Measurements from ENCODE around the gene DUSP28.

The DUSP28 gene

GRCh38 chr2:240574386-240575100 is 14.4 kb downstream of the DUSP28 start:
- DNase-seq (ENCODE audit: low read depth) = no peak
- no peak for TF ChIP-seq CTCF (IDR thresholded peaks at IDR 0.05; ENCODE audit: insufficient read depth, low read depth, low read length, missing control alignments)
- H3K4me3 ChIP-seq (ENCODE audit: low read length) = no peak overlapping the region

GRCh38 chr2:240575101-240575965 is 15.2 kb downstream of the DUSP28 start:
- no peak overlapping the region for H3K4me3 ChIP-seq (ENCODE audit: low read length)
- TF ChIP-seq CTCF (IDR thresholded peaks at IDR 0.05; ENCODE audit: insufficient read depth, low read depth, low read length, missing control alignments) = no peak

GRCh38 chr2:240576036-240576435 is 15.9 kb downstream of the DUSP28 start:
- no peak for DNase-seq (ENCODE audit: low read depth)
- H3K4me3 ChIP-seq (ENCODE audit: low read length) = no peak overlapping the region
- TF ChIP-seq CTCF (IDR thresholded peaks at IDR 0.05; ENCODE audit: insufficient read depth, low read depth, low read length, missing control alignments) = no peak

More at GRCh38 chr2:240575101-240575965, 15.2 kb downstream of the DUSP28 start:
- no peak for DNase-seq (ENCODE audit: low read depth)

- no peak overlapping the region for H3K4me3 ChIP-seq (ENCODE audit: low read length)
- no peak for DNase-seq (ENCODE audit: low read depth)
- no peak for TF ChIP-seq CTCF (IDR thresholded peaks at IDR 0.05; ENCODE audit: insufficient read depth, low read depth, low read length, missing control alignments)
These were observed 16.5 kb downstream of the DUSP28 start for GRCh38 chr2:240576436-240577205.

- no peak overlapping the region for H3K4me3 ChIP-seq (ENCODE audit: low read length)
- no peak for TF ChIP-seq CTCF (IDR thresholded peaks at IDR 0.05; ENCODE audit: insufficient read depth, low read depth, low read length, missing control alignments)
- no peak for DNase-seq (ENCODE audit: low read depth)
These were observed 17.3 kb downstream of the DUSP28 start for GRCh38 chr2:240577281-240578109.

- TF ChIP-seq CTCF (IDR thresholded peaks at IDR 0.05; ENCODE audit: insufficient read depth, low read depth, low read length, missing control alignments) = no peak
- H3K4me3 ChIP-seq (ENCODE audit: low read length) = no peak overlapping the region
- DNase-seq (ENCODE audit: low read depth) = no peak
These were observed 17.9 kb downstream of the DUSP28 start for GRCh38 chr2:240578110-240578450.
